G401.6 (cell line): Measurements from ENCODE around the gene FMN1.

Experiments used
- FAIRE-seq: peaks from 2 replicates; lab custom pipeline; 2012; peaks lifted over from hg19 to GRCh38; lab: Jason Lieb, UNC

Gene FMN1

GRCh38 chr15:32822739-32823138 is 371.8 kb downstream of the FMN1 start:
- FAIRE-seq: no peak

GRCh38 chr15:32819448-32819847 is 375.1 kb downstream of the FMN1 start:
- FAIRE-seq: no peak

GRCh38 chr15:32818758-32819447 is 375.6 kb downstream of the FMN1 start:
- no peak for FAIRE-seq

GRCh38 chr15:32817577-32817976 is 376.9 kb downstream of the FMN1 start:
- FAIRE-seq: no peak

GRCh38 chr15:32807331-32807730 is 387.2 kb downstream of the FMN1 start:
- FAIRE-seq: no peak

- no peak for FAIRE-seq
Measured at GRCh38 chr15:32803631-32804030, 390.9 kb downstream of the FMN1 start.

- FAIRE-seq: no peak
Measured at GRCh38 chr15:32802286-32802936, 392.1 kb downstream of the FMN1 start.

GRCh38 chr15:32799936-32800535 is 394.5 kb downstream of the FMN1 start:
- no peak for FAIRE-seq

GRCh38 chr15:32796856-32797255 is 397.7 kb downstream of the FMN1 start:
- no peak for FAIRE-seq

GRCh38 chr15:32794973-32795372 is 399.5 kb downstream of the FMN1 start:
- FAIRE-seq: no peak

- FAIRE-seq: no peak
Measured at GRCh38 chr15:32792436-32792835, 402.1 kb downstream of the FMN1 start.

- FAIRE-seq: no peak
Measured at GRCh38 chr15:32790352-32790999, 404.0 kb downstream of the FMN1 start.

GRCh38 chr15:32787949-32788348 is 406.6 kb downstream of the FMN1 start:
- FAIRE-seq: no peak

- no peak for FAIRE-seq
Measured at GRCh38 chr15:32786906-32787305, 407.6 kb downstream of the FMN1 start.

- FAIRE-seq: no peak
Measured at GRCh38 chr15:32784581-32784980, 409.9 kb downstream of the FMN1 start.

GRCh38 chr15:32781781-32782180 is 412.7 kb downstream of the FMN1 start:
- FAIRE-seq: no peak

GRCh38 chr15:32778391-32779176 is 415.9 kb downstream of the FMN1 start:
- no peak for FAIRE-seq

GRCh38 chr15:32775103-32775502 is 419.4 kb downstream of the FMN1 start:
- no peak for FAIRE-seq

GRCh38 chr15:32774022-32774421 is 420.5 kb downstream of the FMN1 start:
- no peak for FAIRE-seq

GRCh38 chr15:32767236-32767635 is 427.3 kb downstream of the FMN1 start:
- no peak for FAIRE-seq

- no peak for FAIRE-seq
Measured at GRCh38 chr15:32766101-32766500, 428.4 kb downstream of the FMN1 start.

GRCh38 chr15:32765236-32765635 is 429.3 kb downstream of the FMN1 start:
- no peak for FAIRE-seq
